ENCODE data around the gene UNG. TPM values are rescaled to one million over a fixed set of nuclear protein-coding genes. Genes with fewer than 3 reads are reported as not detected.

Gene UNG
- total RNA-seq, 4 donors from 2014 or later, result 31.9 to 57.5 (median 46.9) TPM

GRCh38 chr12:109113661-109114321 is 16.4 kb downstream of the UNG start:
- WGBS, 2 donors, result 76 to 85% methylated on average over 5 of the region's 5 CpGs
- intact Hi-C loops (cut with DNase I; ENCODE audit: low total_unique reads), result loop anchor here (5.0 kb wide), 1 partner anchor 279 kb away; no protein-coding TSS in a partner anchor
- H3K4me3 ChIP-seq (ENCODE audit: low read depth, poor library complexity, severe bottlenecking), result no peak overlapping the region
- no peak for TF ChIP-seq POLR2A (IDR thresholded peaks at IDR 0.05)
- no peak for TF ChIP-seq CTCF (IDR thresholded peaks at IDR 0.05)
- DNase-seq (ENCODE audit: low spot score in 2 of 2), result no peak

- WGBS, 2 donors, result 69 to 70% methylated on average over 2 of the region's 2 CpGs
- no peak overlapping the region for H3K4me3 ChIP-seq (ENCODE audit: low read depth, poor library complexity, severe bottlenecking)
- intact Hi-C loops (cut with DNase I; ENCODE audit: low total_unique reads), result loop anchor here (5.0 kb wide), 1 partner anchor 278 kb away; no protein-coding TSS in a partner anchor
- DNase-seq (ENCODE audit: low spot score in 2 of 2), result no peak
- no peak for TF ChIP-seq POLR2A (IDR thresholded peaks at IDR 0.05)
- TF ChIP-seq CTCF (IDR thresholded peaks at IDR 0.05), result no peak
Measured at GRCh38 chr12:109114644-109115043, 17.2 kb downstream of the UNG start.

- no peak for DNase-seq (ENCODE audit: low spot score in 2 of 2)
- TF ChIP-seq POLR2A (IDR thresholded peaks at IDR 0.05), result no peak
- no peak for TF ChIP-seq CTCF (IDR thresholded peaks at IDR 0.05)
- no peak overlapping the region for H3K4me3 ChIP-seq (ENCODE audit: low read depth, poor library complexity, severe bottlenecking)
- intact Hi-C loops (cut with DNase I; ENCODE audit: low total_unique reads), result no loop called here
- WGBS, 2 donors, result 78 to 80% methylated on average over 3 of the region's 3 CpGs
Measured at GRCh38 chr12:109115404-109115757, 18.0 kb downstream of the UNG start.

- 65 to 71% methylated on average over 14 of the region's 14 CpGs for WGBS, 2 donors
- intact Hi-C loops (cut with DNase I; ENCODE audit: low total_unique reads), result no loop called here
- H3K4me3 ChIP-seq (ENCODE audit: low read depth, poor library complexity, severe bottlenecking), result no peak within 1 kb of the TSS
- peak in 1 of 2 donors; percentile 75 for DNase-seq (ENCODE audit: low spot score in 2 of 2)
- TF ChIP-seq CTCF (IDR thresholded peaks at IDR 0.05) (no peak), POLR2A (IDR thresholded peaks at IDR 0.05) (no peak)
Measured at GRCh38 chr12:109115758-109116610, 18.6 kb downstream of the UNG start, which contains the start of gene ACACB. TSS of gene ACACB (plus strand) at chr12:109116587. CDS start at chr12:109139406, 22,819 bp downstream.

- no peak overlapping the region for H3K4me3 ChIP-seq (ENCODE audit: low read depth, poor library complexity, severe bottlenecking)
- intact Hi-C loops (cut with DNase I; ENCODE audit: low total_unique reads), result no loop called here
- TF ChIP-seq CTCF (IDR thresholded peaks at IDR 0.05), result no peak
- DNase-seq (ENCODE audit: low spot score in 2 of 2), result no peak
- 80 to 89% methylated on average over 12 of the region's 12 CpGs for WGBS, 2 donors
Measured at GRCh38 chr12:109116611-109116949, 19.2 kb downstream of the UNG start.
